CD4-positive, alpha-beta T cell treated with Interleukin-15 for 1 hour (primary cell): ENCODE results near the gene MON2.

ENCODE experiments used
- DNase-seq: peaks from one replicate; pipeline ENCODE4 v3.0.0-alpha.2; 2020

Gene MON2

GRCh38 chr12:62621101-62621638 is 154.5 kb downstream of the MON2 start:
- no peak for DNase-seq

GRCh38 chr12:62622177-62622576 is 155.6 kb downstream of the MON2 start:
- DNase-seq = no peak

- DNase-seq = no peak
Measured at GRCh38 chr12:62625228-62625627, 158.6 kb downstream of the MON2 start.

GRCh38 chr12:62627181-62627580 is 160.6 kb downstream of the MON2 start:
- DNase-seq = no peak

- no peak for DNase-seq
Measured at GRCh38 chr12:62629413-62629812, 162.8 kb downstream of the MON2 start.

GRCh38 chr12:62629971-62630739 is 163.5 kb downstream of the MON2 start:
- no peak for DNase-seq

GRCh38 chr12:62631471-62632410 is 165.1 kb downstream of the MON2 start:
- DNase-seq = no peak

GRCh38 chr12:62632411-62632918 is 165.8 kb downstream of the MON2 start:
- no peak for DNase-seq

GRCh38 chr12:62635649-62636048 is 169.0 kb downstream of the MON2 start:
- no peak for DNase-seq

GRCh38 chr12:62637679-62638078 is 171.1 kb downstream of the MON2 start:
- DNase-seq = no peak

- DNase-seq = no peak
Measured at GRCh38 chr12:62640910-62641448, 174.4 kb downstream of the MON2 start.

GRCh38 chr12:62642486-62642885 is 175.9 kb downstream of the MON2 start:
- DNase-seq = no peak

GRCh38 chr12:62643486-62643885 is 176.9 kb downstream of the MON2 start:
- no peak for DNase-seq

- DNase-seq = no peak
Measured at GRCh38 chr12:62646566-62646965, 179.9 kb downstream of the MON2 start.

GRCh38 chr12:62647586-62647985 is 181.0 kb downstream of the MON2 start:
- no peak for DNase-seq

GRCh38 chr12:62649412-62650138 is 182.9 kb downstream of the MON2 start:
- DNase-seq = no peak
